Heart left ventricle (tissue), 13 donors: Measurements from ENCODE around the gene ST8SIA6.

Experiments
- POLR2A ChIP-seq, 2 donors: fragments of 450-650 bp; IDR thresholded peaks; one replicate each; pipeline ENCODE4 v1.6.1; 2017; ENCODE audit warnings: antibody characterized with exemption in 2 of 2, mild to moderate bottlenecking in 2 of 2, moderate library complexity in 2 of 2
- TF ChIP-seq, protein P1 (sequence below), 12 donors: fragments of 200-600 bp; sonication (generic) in 4 of 12; IDR thresholded peaks; one replicate each; pipeline versions ENCODE4 v1.5.0 to v1.8.0; 2018 to 2022; ENCODE audit warnings: antibody characterized with exemption in 12 of 12, mild to moderate bottlenecking in 5 of 12
- donor health status: ischemic (EF 13 %, LVEDD 7.1; RV severe dilation, severe dysfunction).
- donor health status: DM: no; HTN: yes; CAD: no.
- donor health status: DM: no; HTN: no; CAD: no.
- donor health status: ischemic (EF 25% LVEDD 6.9; RV normal size, moderate dysfunction).
- donor health status: ischemic (EF 25% LVEDD 5.7; RV mildly dilated, moderate dysfunction).
- donor health status: ischemic (EF 35%, LVEDD 5.7; RV mildly dilated, moderate dysfunction).
- donor health status: nonischemic (EF 11% LVEDD 7.7; RV severe dilation, severe dysfunction).
- donor health status: DM: yes; HTN: yes; CAD: no.
- donor health status: PGD.
- donor health status: ischemic (EF 29% LVEDD 5.4; RV normal size, mild dysfunction).
- donor health status: nonischemic (EF 23%, LVEDD 6.1; RV moderate dilation, normal function).

DNA sequence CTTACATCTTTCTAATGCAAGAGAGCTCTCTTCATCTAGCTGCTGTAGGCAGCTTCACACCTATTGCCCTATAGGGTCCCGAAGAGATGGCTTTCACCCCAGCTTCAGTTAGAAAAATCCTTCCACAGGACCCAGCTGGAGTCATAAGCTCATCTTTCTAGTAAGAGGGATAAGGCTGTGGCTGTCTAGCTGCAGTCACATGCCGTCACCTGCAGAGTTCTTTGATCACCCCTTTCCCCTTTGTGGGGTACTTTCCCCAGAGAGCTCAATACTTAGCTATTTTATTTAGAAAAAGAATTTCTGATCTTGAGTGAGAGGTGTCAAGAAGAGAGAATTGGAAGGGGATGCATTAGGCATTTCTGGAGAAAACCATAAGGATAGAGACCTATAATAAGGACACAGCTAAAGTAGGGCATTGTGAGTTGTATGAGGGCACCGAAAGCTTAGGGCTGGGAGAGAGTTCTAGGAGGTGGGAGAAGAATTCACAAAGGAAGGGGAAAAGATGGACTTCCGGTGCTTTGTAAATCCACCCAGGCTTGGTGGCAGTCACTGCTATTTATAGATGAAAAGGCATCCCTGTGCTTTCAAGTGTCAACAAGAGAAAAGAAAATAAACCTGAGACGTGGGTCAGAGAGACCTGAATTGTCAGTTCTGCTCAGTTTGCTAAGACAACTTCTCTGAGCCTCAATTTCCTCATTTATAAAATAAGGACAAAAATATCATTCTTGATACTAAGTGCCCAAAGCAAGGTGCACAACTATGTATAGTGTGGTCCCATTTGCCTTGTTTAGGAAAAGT, 11.1 kb upstream of the ST8SIA6 start:
- TF ChIP-seq POLR2A (IDR thresholded peaks at IDR 0.05): no peak
- TF ChIP-seq, protein P1, sequence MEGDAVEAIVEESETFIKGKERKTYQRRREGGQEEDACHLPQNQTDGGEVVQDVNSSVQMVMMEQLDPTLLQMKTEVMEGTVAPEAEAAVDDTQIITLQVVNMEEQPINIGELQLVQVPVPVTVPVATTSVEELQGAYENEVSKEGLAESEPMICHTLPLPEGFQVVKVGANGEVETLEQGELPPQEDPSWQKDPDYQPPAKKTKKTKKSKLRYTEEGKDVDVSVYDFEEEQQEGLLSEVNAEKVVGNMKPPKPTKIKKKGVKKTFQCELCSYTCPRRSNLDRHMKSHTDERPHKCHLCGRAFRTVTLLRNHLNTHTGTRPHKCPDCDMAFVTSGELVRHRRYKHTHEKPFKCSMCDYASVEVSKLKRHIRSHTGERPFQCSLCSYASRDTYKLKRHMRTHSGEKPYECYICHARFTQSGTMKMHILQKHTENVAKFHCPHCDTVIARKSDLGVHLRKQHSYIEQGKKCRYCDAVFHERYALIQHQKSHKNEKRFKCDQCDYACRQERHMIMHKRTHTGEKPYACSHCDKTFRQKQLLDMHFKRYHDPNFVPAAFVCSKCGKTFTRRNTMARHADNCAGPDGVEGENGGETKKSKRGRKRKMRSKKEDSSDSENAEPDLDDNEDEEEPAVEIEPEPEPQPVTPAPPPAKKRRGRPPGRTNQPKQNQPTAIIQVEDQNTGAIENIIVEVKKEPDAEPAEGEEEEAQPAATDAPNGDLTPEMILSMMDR (IDR thresholded peaks at IDR 0.05): no peak
